Esophagus muscularis mucosa (tissue), 4 donors: ENCODE measurements around the gene PTPRN2. TPM values are rescaled to one million over a fixed set of nuclear protein-coding genes. Genes with fewer than 3 reads are reported as not detected.

ENCODE experiments used
- DNase-seq: peaks from one replicate; pipeline ENCODE4 v3.0.0-alpha.2; 2017; ENCODE audit errors: extremely low spot score
- H3K27ac ChIP-seq, 4 donors: fragments of 200-600 bp; sonication (generic); replicated peaks in 1 of 4; 1 replicate in 3 of 4; 2 replicates in 1 of 4; pipeline ENCODE4 v1.5.1; 2016 to 2019; ENCODE audit warnings: mild to moderate bottlenecking in 1 of 4
- H3K27me3 ChIP-seq, 4 donors: fragments of 200-600 bp; sonication (generic); one replicate each; pipeline versions ENCODE4 v1.5.1 to v1.6.0; 2016 to 2019
- H3K36me3 ChIP-seq, 4 donors: fragments of 200-600 bp; sonication (generic); one replicate each; pipeline ENCODE4 v1.5.1; 2016 to 2019
- H3K4me1 ChIP-seq, 4 donors: fragments of 200-600 bp; sonication (generic); one replicate each; pipeline ENCODE4 v1.5.1; 2016 to 2019
- H3K4me3 ChIP-seq, 4 donors: fragments of 200-600 bp; sonication (generic); 1 replicate in 2 of 4; 2 replicates in 2 of 4; pipeline ENCODE4 v1.5.1; 2016 to 2019; ENCODE audit warnings: mild to moderate bottlenecking in 4 of 4, moderate library complexity in 1 of 4
- H3K9me3 ChIP-seq, 4 donors: fragments of 200-600 bp; sonication (generic); 1 replicate in 3 of 4; 2 replicates in 1 of 4; pipeline ENCODE4 v1.5.1; 2016 to 2019
- CTCF ChIP-seq, 3 experiments: fragments of 200-600 bp in 2 of 3; fragments of 450-650 bp in 1 of 3; sonication (generic) in 2 of 3; IDR thresholded peaks; one replicate each; pipeline ENCODE4 v1.5.1; 2017 to 2019; ENCODE audit warnings: antibody characterized with exemption in 3 of 3, mild to moderate bottlenecking in 2 of 3, moderate library complexity in 1 of 3
- EP300 ChIP-seq: sonication (generic); formaldehyde crosslinking; IDR thresholded peaks from one replicate; pipeline ENCODE4 v1.6.1; 2017; ENCODE audit warnings: antibody characterized with exemption
- POLR2A ChIP-seq: fragments of 450-650 bp; IDR thresholded peaks from one replicate; pipeline ENCODE4 v1.6.1; 2017; ENCODE audit warnings: antibody characterized with exemption, moderate library complexity, mild to moderate bottlenecking, low read depth
- POLR2AphosphoS5 ChIP-seq, 2 donors: sonication (generic); formaldehyde crosslinking; IDR thresholded peaks; one replicate each; pipeline ENCODE4 v1.6.1; 2017; ENCODE audit warnings: antibody characterized with exemption in 2 of 2
- WGBS: methylation state at CpG from one replicate; pipeline ENCODE4 v1.1.5; 2018; 5-methylcytosine and 5-hydroxymethylcytosine counted together
- intact Hi-C: fragments of 100-400 bp; cut with DNase I; formaldehyde crosslinking; loops from one replicate; pipeline ENCODE4 v1.15.1; 2023
- total RNA-seq, 4 donors: library from RNA; depleted of rRNA; stranded (reverse); fragments of >200 nt; gene quantifications; one replicate each; pipeline versions ENCODE4 v1.1.0 to v1.2.1, GENCODE V29; 2016

PTPRN2 gene
- total RNA-seq, 4 donors from 2014 or later: 2.1 to 3.1 (median 3.1) TPM

- Histone ChIP-seq H3K4me1 (no peaks in the 10 kb centered on the region), H3K4me3 (no peak overlapping the region), H3K36me3 (no peaks in the 10 kb centered on the region), H3K27me3 (peaks cover 0 to 16% (median 0%) of the 10 kb centered on the region in 4 donors), H3K27ac (no peak overlapping the region), H3K9me3 (peaks cover 0 to 25% (median 14%) of the 10 kb centered on the region in 4 donors)
- no peak for DNase-seq
- intact Hi-C loops: no loop called here
- no peak for TF ChIP-seq CTCF (IDR thresholded peaks at IDR 0.05)
- TF ChIP-seq POLR2AphosphoS5 (IDR thresholded peaks at IDR 0.05): no peak
- no peak for TF ChIP-seq EP300
- TF ChIP-seq POLR2A: no peak
- 83% methylated on average over 8 of the region's 8 CpGs for WGBS
Observed at GRCh38 chr7:157641866-157642265, 945.8 kb downstream of the PTPRN2 start.

GRCh38 chr7:157640144-157640543, 947.5 kb downstream of the PTPRN2 start:
- DNase-seq: no peak
- 97% methylated on average over 1 of the region's 1 CpG for WGBS

GRCh38 chr7:157638563-157638962, 949.1 kb downstream of the PTPRN2 start:
- Histone ChIP-seq H3K27ac (no peak overlapping the region), H3K4me1 (no peaks in the 10 kb centered on the region), H3K9me3 (peaks cover 0 to 25% (median 14%) of the 10 kb centered on the region in 4 donors), H3K4me3 (no peak overlapping the region), H3K36me3 (no peaks in the 10 kb centered on the region), H3K27me3 (peaks cover 0 to 22% (median 0%) of the 10 kb centered on the region in 4 donors)
- WGBS: 90% methylated on average over 8 of the region's 8 CpGs
- intact Hi-C loops: no loop called here
- DNase-seq: no peak
- TF ChIP-seq POLR2A: no peak
- TF ChIP-seq EP300: no peak
- TF ChIP-seq CTCF (IDR thresholded peaks at IDR 0.05): no peak
- TF ChIP-seq POLR2AphosphoS5 (IDR thresholded peaks at IDR 0.05): no peak

More at GRCh38 chr7:157640144-157640543, 947.5 kb downstream of the PTPRN2 start:
- intact Hi-C loops: no loop called here
- H3K27ac ChIP-seq: no peak overlapping the region
- H3K4me1 ChIP-seq: no peaks in the 10 kb centered on the region
- no peak overlapping the region for H3K4me3 ChIP-seq
- H3K27me3 ChIP-seq: peaks cover 0 to 16% (median 0%) of the 10 kb centered on the region in 4 donors
- no peaks in the 10 kb centered on the region for H3K36me3 ChIP-seq
- peaks cover 0 to 25% (median 14%) of the 10 kb centered on the region in 4 donors for H3K9me3 ChIP-seq
- no peak for TF ChIP-seq CTCF (IDR thresholded peaks at IDR 0.05)
- TF ChIP-seq POLR2AphosphoS5 (IDR thresholded peaks at IDR 0.05): no peak
- no peak for TF ChIP-seq POLR2A
- no peak for TF ChIP-seq EP300

- DNase-seq: no peak
- Histone ChIP-seq H3K36me3 (no peaks in the 10 kb centered on the region), H3K4me1 (no peaks in the 10 kb centered on the region), H3K4me3 (no peak overlapping the region), H3K9me3 (peaks cover 0 to 25% (median 14%) of the 10 kb centered on the region in 4 donors), H3K27ac (no peak overlapping the region), H3K27me3 (peaks cover 0 to 24% (median 0%) of the 10 kb centered on the region in 4 donors)
- intact Hi-C loops: no loop called here
- TF ChIP-seq CTCF (IDR thresholded peaks at IDR 0.05) (no peak), POLR2AphosphoS5 (IDR thresholded peaks at IDR 0.05) (no peak), POLR2A (no peak), EP300 (no peak)
- 82% methylated on average over 15 of the region's 15 CpGs for WGBS
Observed at GRCh38 chr7:157637216-157637949, 950.2 kb downstream of the PTPRN2 start.
